NCI-H2196 (cell line): ENCODE data around the gene GOLGA8J.
"Not testable (repeated sequence)": the region's sequence is repeated elsewhere in the genome, so short reads cannot be mapped to it uniquely, and the experiment has no call there.

Source experiments
- DNase-seq: peaks from one replicate; lab custom pipeline; 2025; ENCODE audit not compliant: unreplicated experiment; lab: John Stamatoyannopoulos, UW

Gene GOLGA8J

GRCh38 chr15:30073915-30074314 is 8.8 kb upstream of the GOLGA8J start:
- no peak for DNase-seq

GRCh38 chr15:30080816-30081215 is 1.9 kb upstream of the GOLGA8J start:
- not testable (repeated sequence) for DNase-seq

- DNase-seq, result not testable (repeated sequence)
These were observed 15.1 kb downstream of the GOLGA8J start for GRCh38 chr15:30097827-30098226.

GRCh38 chr15:30102890-30103289 is 20.1 kb downstream of the GOLGA8J start:
- DNase-seq, result not testable (repeated sequence)

- DNase-seq, result not testable (repeated sequence)
These were observed 21.3 kb downstream of the GOLGA8J start for GRCh38 chr15:30103941-30104507.

- DNase-seq, result not testable (repeated sequence)
These were observed 27.8 kb downstream of the GOLGA8J start for GRCh38 chr15:30110591-30110990.

GRCh38 chr15:30130066-30130465 is 47.3 kb downstream of the GOLGA8J start:
- not testable (repeated sequence) for DNase-seq

GRCh38 chr15:30134751-30135150 is 52.0 kb downstream of the GOLGA8J start, which contains the start of gene GOLGA8T:
TSS of gene GOLGA8T (plus strand) at chr15:30135051. CDS start at chr15:30135149, 98 bp downstream.
- not testable (repeated sequence) for DNase-seq
